GM12801 (cell line): ENCODE results near the gene GSK3B.

Experiments
- CTCF ChIP-seq: IDR thresholded peaks from one replicate; pipeline ENCODE4 v1.5.1; 2011; ENCODE audit warnings: control low read depth; ENCODE audit not compliant: insufficient read length; ENCODE audit errors: extremely low read depth

Gene GSK3B

GRCh38 chr3:119969759-119970158 is 124.5 kb downstream of the GSK3B start:
- no peak for TF ChIP-seq CTCF

- TF ChIP-seq CTCF: no peak
Measured at GRCh38 chr3:119967353-119968006, 126.8 kb downstream of the GSK3B start.

- no peak for TF ChIP-seq CTCF
Measured at GRCh38 chr3:119965692-119966091, 128.6 kb downstream of the GSK3B start.

GRCh38 chr3:119964294-119964693 is 130.0 kb downstream of the GSK3B start:
- TF ChIP-seq CTCF: no peak

- no peak for TF ChIP-seq CTCF
Measured at GRCh38 chr3:119955972-119956371, 138.3 kb downstream of the GSK3B start.

GRCh38 chr3:119950666-119951325 is 143.5 kb downstream of the GSK3B start:
- TF ChIP-seq CTCF: no peak

- no peak for TF ChIP-seq CTCF
Measured at GRCh38 chr3:119945291-119945690, 149.0 kb downstream of the GSK3B start.
